Smooth muscle cell (in vitro differentiated cells): ENCODE data around the gene ACAN. TPM values are rescaled to one million over a fixed set of nuclear protein-coding genes. Genes with fewer than 3 reads are reported as not detected.

Experiments used
- DNase-seq: peaks from one replicate; lab custom pipeline; 2025; ENCODE audit not compliant: unreplicated experiment; lab: John Stamatoyannopoulos, UW
- H2AFZ ChIP-seq: fragments of 200-600 bp; sonication (generic); 2 replicates; pipeline ENCODE4 v1.6.0; 2016; ENCODE audit warnings: antibody characterized with exemption, low read depth, mild to moderate bottlenecking
- H3F3A ChIP-seq: fragments of 200-600 bp; sonication (generic); 2 replicates; pipeline ENCODE4 v1.6.0; 2017; ENCODE audit warnings: antibody characterized with exemption, low read depth
- H3K27ac ChIP-seq: fragments of 200-600 bp; sonication (generic); 2 replicates; pipeline ENCODE4 v1.5.1; 2016; ENCODE audit warnings: low read depth, mild to moderate bottlenecking
- H3K27me3 ChIP-seq: fragments of 200-600 bp; sonication (generic); 2 replicates; pipeline ENCODE4 v1.6.1; 2016; ENCODE audit warnings: low read depth, mild to moderate bottlenecking
- H3K36me3 ChIP-seq: fragments of 200-600 bp; sonication (generic); 2 replicates; pipeline ENCODE4 v1.5.1; 2016; ENCODE audit warnings: low read depth
- H3K4me1 ChIP-seq: fragments of 200-600 bp; sonication (generic); 2 replicates; pipeline ENCODE4 v1.5.1; 2016; ENCODE audit warnings: low read depth
- H3K4me2 ChIP-seq: fragments of 200-600 bp; sonication (generic); 2 replicates; pipeline ENCODE4 v1.6.0; 2016; ENCODE audit warnings: mild to moderate bottlenecking
- H3K4me3 ChIP-seq: fragments of 200-600 bp; sonication (generic); 2 replicates; pipeline ENCODE4 v1.5.1; 2016; ENCODE audit warnings: mild to moderate bottlenecking
- H3K79me2 ChIP-seq: fragments of 200-600 bp; sonication (generic); 2 replicates; pipeline ENCODE4 v1.6.0; 2016; ENCODE audit warnings: low read depth, mild to moderate bottlenecking
- H3K9ac ChIP-seq: fragments of 200-600 bp; sonication (generic); 2 replicates; pipeline ENCODE4 v1.6.0; 2016; ENCODE audit warnings: low read depth
- H3K9me3 ChIP-seq: fragments of 200-600 bp; sonication (generic); replicated peaks from 2 replicates; pipeline ENCODE4 v1.5.1; 2016; ENCODE audit warnings: low read depth
- H4K20me1 ChIP-seq: fragments of 200-600 bp; sonication (generic); 2 replicates; pipeline ENCODE4 v1.6.0; 2016; ENCODE audit warnings: low read depth
- CTCF ChIP-seq: fragments of 200-600 bp; sonication (generic); IDR thresholded peaks from 2 replicates; pipeline ENCODE4 v1.5.1; 2017; ENCODE audit warnings: borderline replicate concordance, mild to moderate bottlenecking, antibody characterized with exemption; ENCODE audit not compliant: insufficient read depth, poor library complexity, severe bottlenecking
- WGBS: methylation state at CpG from one replicate; pipeline ENCODE4 v1.1.7; 2016; ENCODE audit warnings: low lambda C conversion rate; 5-methylcytosine and 5-hydroxymethylcytosine counted together
- polyA plus RNA-seq: library from polyadenylated mRNA; unstranded; fragments of >200 nt; fragmentation: Nextera tagmentation; extraction: Ambion mirVana; gene quantifications from 2 replicates; pipeline ENCODE4 v1.2.1, GENCODE V29; 2016
- total RNA-seq: library from RNA; depleted of rRNA; stranded (reverse); fragments of >200 nt; gene quantifications from 2 replicates; pipeline ENCODE4 v1.2.3, GENCODE V29; 2014

ACAN gene
- total and polyA plus RNA-seq, 2 experiments from 2014 or later = not detected

GRCh38 chr15:88873786-88874185 lies 70.5 kb downstream of the ACAN start:
- Histone ChIP-seq H3K4me1 (no peaks in the 10 kb centered on the region), H3K9me3 (no peaks in the 10 kb centered on the region), H3K36me3 (no peaks in the 10 kb centered on the region), H4K20me1 (no peaks in the 10 kb centered on the region), H3K4me3 (no peak overlapping the region), H3K4me2 (no peak overlapping the region), H3K9ac (no peak overlapping the region), H3F3A (no peaks in the 10 kb centered on the region), H2AFZ (no peak overlapping the region), H3K27ac (no peak overlapping the region), H3K79me2 (no peaks in the 10 kb centered on the region), H3K27me3 (no peaks in the 10 kb centered on the region)
- no peak for TF ChIP-seq CTCF
- no peak for DNase-seq
- WGBS = 92% methylated on average over 13 of the region's 13 CpGs

- no peak for DNase-seq
- Histone ChIP-seq H3F3A (no peaks in the 10 kb centered on the region), H4K20me1 (no peaks in the 10 kb centered on the region), H3K4me2 (no peak overlapping the region), H2AFZ (no peak overlapping the region), H3K79me2 (no peaks in the 10 kb centered on the region), H3K9me3 (no peaks in the 10 kb centered on the region), H3K36me3 (no peaks in the 10 kb centered on the region), H3K4me1 (no peaks in the 10 kb centered on the region), H3K9ac (no peak overlapping the region), H3K4me3 (no peak overlapping the region), H3K27me3 (no peaks in the 10 kb centered on the region), H3K27ac (no peak overlapping the region)
- WGBS = 90% methylated on average over 15 of the region's 15 CpGs
- no peak for TF ChIP-seq CTCF
These were observed 71.0 kb downstream of the ACAN start for GRCh38 chr15:88874275-88874674.

GRCh38 chr15:88874684-88875083 lies 71.4 kb downstream of the ACAN start:
- no peak for TF ChIP-seq CTCF
- no peak overlapping the region for H3K27ac ChIP-seq
- no peaks in the 10 kb centered on the region for H3K9me3 ChIP-seq
- no peaks in the 10 kb centered on the region for H3K79me2 ChIP-seq
- no peaks in the 10 kb centered on the region for H3K36me3 ChIP-seq
- 83% methylated on average over 6 of the region's 6 CpGs for WGBS
- H3K4me2 ChIP-seq = no peak overlapping the region
- no peaks in the 10 kb centered on the region for H4K20me1 ChIP-seq
- DNase-seq = no peak
- no peak overlapping the region for H2AFZ ChIP-seq
- no peak overlapping the region for H3K9ac ChIP-seq
- no peaks in the 10 kb centered on the region for H3F3A ChIP-seq
- no peaks in the 10 kb centered on the region for H3K4me1 ChIP-seq
- H3K4me3 ChIP-seq = no peak overlapping the region
- no peaks in the 10 kb centered on the region for H3K27me3 ChIP-seq

- no peaks in the 10 kb centered on the region for H3K36me3 ChIP-seq
- no peaks in the 10 kb centered on the region for H4K20me1 ChIP-seq
- H3K4me2 ChIP-seq = no peak overlapping the region
- H2AFZ ChIP-seq = no peak overlapping the region
- no peak for TF ChIP-seq CTCF
- H3K27ac ChIP-seq = no peak overlapping the region
- H3K4me3 ChIP-seq = no peak overlapping the region
- no peaks in the 10 kb centered on the region for H3K9me3 ChIP-seq
- no peaks in the 10 kb centered on the region for H3K79me2 ChIP-seq
- no peaks in the 10 kb centered on the region for H3F3A ChIP-seq
- no peaks in the 10 kb centered on the region for H3K4me1 ChIP-seq
- 84% methylated on average over 10 of the region's 10 CpGs for WGBS
- no peak overlapping the region for H3K9ac ChIP-seq
- no peak for DNase-seq
- no peaks in the 10 kb centered on the region for H3K27me3 ChIP-seq
These were observed 73.3 kb downstream of the ACAN start for GRCh38 chr15:88876573-88876972.
